ENCODE measurements around the gene ADAP1. TPM values are rescaled to one million over a fixed set of nuclear protein-coding genes. Genes with fewer than 3 reads are reported as not detected.

The ADAP1 gene
- total and polyA plus RNA-seq, 11 donors, result 3.1 to 16.5 (median 12.0) TPM

DNA sequence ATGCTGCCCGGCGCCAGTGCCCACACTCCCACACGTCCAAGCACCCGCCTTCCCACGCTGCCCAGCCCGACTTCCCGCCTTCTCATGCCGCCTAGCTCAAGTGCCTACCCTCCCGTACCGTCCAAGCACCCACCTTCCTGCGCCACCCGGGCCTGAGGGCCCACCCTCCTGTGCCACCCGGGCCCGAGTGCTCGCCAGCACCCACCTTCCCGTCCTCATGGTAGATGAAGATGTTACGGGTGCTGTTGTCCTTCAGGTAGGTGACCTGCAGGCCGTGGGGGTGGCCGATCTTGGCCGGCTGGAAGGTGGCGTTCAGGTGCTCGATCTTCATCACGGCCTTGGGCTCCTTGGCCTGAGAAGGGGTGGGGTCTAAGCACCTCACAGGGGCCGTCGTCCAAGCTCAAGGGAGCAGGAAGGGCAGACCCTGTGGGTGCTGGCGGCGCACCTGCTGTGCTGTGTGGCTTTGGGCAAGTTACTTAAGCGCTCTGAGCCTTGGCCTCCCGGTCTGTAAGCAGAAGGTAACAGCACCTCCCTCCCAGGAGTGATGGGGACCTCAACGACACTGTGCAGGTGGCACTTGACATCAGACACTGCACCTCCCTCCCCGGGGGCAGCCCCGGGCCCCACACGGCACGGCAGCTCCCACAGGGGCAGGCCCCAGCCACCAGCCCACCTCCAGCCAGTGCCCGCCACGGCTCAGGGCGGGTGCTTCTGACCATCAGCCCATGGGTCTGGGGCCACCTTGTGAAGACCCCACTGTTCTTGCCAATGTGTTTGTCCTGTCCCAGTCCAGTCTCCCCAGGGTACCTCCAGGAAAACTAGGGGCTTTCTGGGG lies 50.3 kb downstream of the ADAP1 start:
- TF ChIP-seq, protein P1, sequence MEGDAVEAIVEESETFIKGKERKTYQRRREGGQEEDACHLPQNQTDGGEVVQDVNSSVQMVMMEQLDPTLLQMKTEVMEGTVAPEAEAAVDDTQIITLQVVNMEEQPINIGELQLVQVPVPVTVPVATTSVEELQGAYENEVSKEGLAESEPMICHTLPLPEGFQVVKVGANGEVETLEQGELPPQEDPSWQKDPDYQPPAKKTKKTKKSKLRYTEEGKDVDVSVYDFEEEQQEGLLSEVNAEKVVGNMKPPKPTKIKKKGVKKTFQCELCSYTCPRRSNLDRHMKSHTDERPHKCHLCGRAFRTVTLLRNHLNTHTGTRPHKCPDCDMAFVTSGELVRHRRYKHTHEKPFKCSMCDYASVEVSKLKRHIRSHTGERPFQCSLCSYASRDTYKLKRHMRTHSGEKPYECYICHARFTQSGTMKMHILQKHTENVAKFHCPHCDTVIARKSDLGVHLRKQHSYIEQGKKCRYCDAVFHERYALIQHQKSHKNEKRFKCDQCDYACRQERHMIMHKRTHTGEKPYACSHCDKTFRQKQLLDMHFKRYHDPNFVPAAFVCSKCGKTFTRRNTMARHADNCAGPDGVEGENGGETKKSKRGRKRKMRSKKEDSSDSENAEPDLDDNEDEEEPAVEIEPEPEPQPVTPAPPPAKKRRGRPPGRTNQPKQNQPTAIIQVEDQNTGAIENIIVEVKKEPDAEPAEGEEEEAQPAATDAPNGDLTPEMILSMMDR (IDR thresholded peaks at IDR 0.05), result no peak
- H3K27ac ChIP-seq, result peak overlapping the region in 1 of 12 donors; percentile 7
- peak overlapping the region in 3 of 12 donors; percentile 10 to 20 (median 20) for H3K4me3 ChIP-seq
- 88 to 92% (median 90%) methylated on average over 34 to 37 of the region's 37 CpGs for WGBS, 4 donors
- peaks cover 0 to 18% (median 3%) of the 10 kb centered on the region in 9 donors for H3K27me3 ChIP-seq
- H3K36me3 ChIP-seq, result no peaks in the 10 kb centered on the region
- DNase-seq (no peak), ATAC-seq (no peak)
- peaks cover 0 to 29% (median 5%) of the 10 kb centered on the region in 12 donors for H3K4me1 ChIP-seq
- intact Hi-C loops (cut with DNase I), result loop anchor here in 2 of 10 donors (10.0 kb wide), 3 partner anchors 51 to 271 kb away; partner anchors contain the start of gene ADAP1 (in 1 of the 2)
- no peaks in the 10 kb centered on the region for H3K9me3 ChIP-seq

DNA sequence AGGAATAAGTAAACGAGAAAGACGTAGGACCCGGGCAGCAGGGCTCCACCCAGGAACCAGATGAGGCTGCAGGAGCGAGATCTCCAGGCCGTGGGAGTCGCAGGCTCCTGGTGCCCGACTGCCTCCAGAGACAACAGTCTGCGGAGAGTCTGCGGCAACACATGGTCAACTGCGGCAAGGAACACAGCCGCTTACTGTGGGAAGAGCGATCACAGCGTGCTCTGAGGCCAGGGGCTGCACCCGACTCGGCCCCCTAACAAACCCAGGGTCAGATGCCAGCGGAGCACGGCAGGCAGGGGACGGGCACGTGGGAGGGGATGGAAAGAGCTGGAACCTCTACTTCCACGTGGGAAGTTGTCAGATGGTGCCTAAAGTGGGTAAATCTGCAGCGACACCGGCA lies 51.5 kb downstream of the ADAP1 start:
- H3K4me1 ChIP-seq, result peaks cover 0 to 31% (median 8%) of the 10 kb centered on the region in 12 donors
- no peak for TF ChIP-seq POLR2A (IDR thresholded peaks at IDR 0.05)
- TF ChIP-seq, protein P1 (IDR thresholded peaks at IDR 0.05), result no peak
- H3K27ac ChIP-seq, result no peak overlapping the region
- 84 to 91% (median 88%) methylated on average over 22 of the region's 22 CpGs for WGBS, 4 donors
- intact Hi-C loops (cut with DNase I), result loop anchor here in 2 of 10 donors (10.0 kb wide), 3 partner anchors 52 to 272 kb away; partner anchors contain the start of gene ADAP1 (in 1 of the 2)
- no peak overlapping the region for H3K4me3 ChIP-seq
- H3K36me3 ChIP-seq, result peaks cover 0 to 9% (median 0%) of the 10 kb centered on the region in 9 donors
- H3K27me3 ChIP-seq, result peaks cover 0 to 18% (median 3%) of the 10 kb centered on the region in 9 donors
- no peak for ATAC-seq
- no peak for DNase-seq
- no peaks in the 10 kb centered on the region for H3K9me3 ChIP-seq

DNA sequence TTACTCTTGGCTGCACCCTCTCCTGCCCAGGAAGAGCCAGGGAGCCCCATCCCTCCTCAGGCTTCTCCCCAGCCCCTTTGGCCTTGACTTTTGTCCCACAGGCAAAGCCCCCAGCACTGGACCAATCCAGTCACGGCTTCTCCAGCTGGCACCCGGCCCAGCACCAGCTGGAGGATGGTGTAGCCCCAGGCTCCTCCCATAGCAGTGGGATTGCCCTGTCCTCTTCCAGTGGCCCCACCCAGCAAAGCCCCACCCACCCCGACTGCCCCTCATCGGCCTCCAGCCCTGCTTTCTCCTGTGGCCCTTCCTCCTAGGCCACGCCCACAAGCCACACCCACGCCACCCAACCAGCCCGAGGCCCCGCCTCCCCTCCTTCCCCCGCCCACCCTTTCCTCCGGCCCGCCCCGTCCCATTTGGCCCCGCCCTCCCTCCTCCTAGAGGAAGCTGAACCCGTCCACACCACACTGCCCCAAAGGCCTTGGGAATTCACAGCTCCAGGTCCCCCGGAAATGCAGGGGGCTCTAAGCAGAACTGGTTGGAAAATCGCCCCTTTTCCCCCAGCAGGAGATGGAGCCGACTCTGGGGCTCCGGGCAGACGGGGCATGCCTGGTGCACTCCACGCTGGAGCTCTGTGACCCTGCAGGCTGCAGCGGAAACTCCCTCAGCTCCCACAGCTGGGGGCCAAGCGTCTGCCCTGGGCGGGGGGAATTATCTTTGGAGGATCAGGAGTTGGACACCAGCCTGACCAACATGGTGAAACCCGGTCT lies 52.9 kb downstream of the ADAP1 start:
- H3K4me1 ChIP-seq, result peaks cover 0 to 36% (median 14%) of the 10 kb centered on the region in 12 donors
- no peaks in the 10 kb centered on the region for H3K9me3 ChIP-seq
- intact Hi-C loops (cut with DNase I), result loop anchor here in 2 of 10 donors (10.0 kb wide), 3 partner anchors 53 to 273 kb away; partner anchors contain the start of gene ADAP1 (in 1 of the 2)
- H3K27ac ChIP-seq, result no peak overlapping the region
- 25 to 27% (median 26%) methylated on average over 19 to 24 of the region's 24 CpGs for WGBS, 4 donors
- H3K36me3 ChIP-seq, result peaks cover 0 to 16% (median 6%) of the 10 kb centered on the region in 9 donors
- ATAC-seq, result peak; percentile 44 to 69 (median 62)
- H3K27me3 ChIP-seq, result peaks cover 0 to 18% (median 3%) of the 10 kb centered on the region in 9 donors
- no peak for TF ChIP-seq POLR2A (IDR thresholded peaks at IDR 0.05)
- TF ChIP-seq, protein P1 (IDR thresholded peaks at IDR 0.05), result no peak
- H3K4me3 ChIP-seq, result no peak overlapping the region
- peak; percentile 50 to 87 (median 72) for DNase-seq

Measured in heart left ventricle (tissue), 16 donors.